Measurements from ENCODE around the gene NAA25.

Gene NAA25

GRCh38 chr12:112130441-112130998 lies 21.9 kb upstream of the NAA25 start:
- DNase-seq (ENCODE audit: insufficient read length) (no peak), FAIRE-seq (peak; percentile 46)

GRCh38 chr12:112126911-112127310 lies 18.3 kb upstream of the NAA25 start:
- DNase-seq (ENCODE audit: insufficient read length) (no peak), FAIRE-seq (no peak)
- no peak for TF ChIP-seq POLR2A (IDR thresholded peaks at IDR 0.05; ENCODE audit: low read depth, low read length)
- TF ChIP-seq TAF1 (IDR thresholded peaks at IDR 0.05; ENCODE audit: borderline replicate concordance, low read depth, low read length): no peak
- TF ChIP-seq POLR2AphosphoS5 (IDR thresholded peaks at IDR 0.05; ENCODE audit: low read depth, low read length): no peak

More at GRCh38 chr12:112130441-112130998, 21.9 kb upstream of the NAA25 start:
- TF ChIP-seq POLR2AphosphoS5 (IDR thresholded peaks at IDR 0.05; ENCODE audit: low read depth, low read length): no peak
- no peak for TF ChIP-seq TAF1 (IDR thresholded peaks at IDR 0.05; ENCODE audit: borderline replicate concordance, low read depth, low read length)
- no peak for TF ChIP-seq POLR2A (IDR thresholded peaks at IDR 0.05; ENCODE audit: low read depth, low read length)

- no peak for FAIRE-seq
- no peak for DNase-seq (ENCODE audit: insufficient read length)
- TF ChIP-seq POLR2A (IDR thresholded peaks at IDR 0.05; ENCODE audit: low read depth, low read length): no peak
- TF ChIP-seq POLR2AphosphoS5 (IDR thresholded peaks at IDR 0.05; ENCODE audit: low read depth, low read length): no peak
- no peak for TF ChIP-seq TAF1 (IDR thresholded peaks at IDR 0.05; ENCODE audit: borderline replicate concordance, low read depth, low read length)
Measured at GRCh38 chr12:112126000-112126438, 17.4 kb upstream of the NAA25 start.

DNA sequence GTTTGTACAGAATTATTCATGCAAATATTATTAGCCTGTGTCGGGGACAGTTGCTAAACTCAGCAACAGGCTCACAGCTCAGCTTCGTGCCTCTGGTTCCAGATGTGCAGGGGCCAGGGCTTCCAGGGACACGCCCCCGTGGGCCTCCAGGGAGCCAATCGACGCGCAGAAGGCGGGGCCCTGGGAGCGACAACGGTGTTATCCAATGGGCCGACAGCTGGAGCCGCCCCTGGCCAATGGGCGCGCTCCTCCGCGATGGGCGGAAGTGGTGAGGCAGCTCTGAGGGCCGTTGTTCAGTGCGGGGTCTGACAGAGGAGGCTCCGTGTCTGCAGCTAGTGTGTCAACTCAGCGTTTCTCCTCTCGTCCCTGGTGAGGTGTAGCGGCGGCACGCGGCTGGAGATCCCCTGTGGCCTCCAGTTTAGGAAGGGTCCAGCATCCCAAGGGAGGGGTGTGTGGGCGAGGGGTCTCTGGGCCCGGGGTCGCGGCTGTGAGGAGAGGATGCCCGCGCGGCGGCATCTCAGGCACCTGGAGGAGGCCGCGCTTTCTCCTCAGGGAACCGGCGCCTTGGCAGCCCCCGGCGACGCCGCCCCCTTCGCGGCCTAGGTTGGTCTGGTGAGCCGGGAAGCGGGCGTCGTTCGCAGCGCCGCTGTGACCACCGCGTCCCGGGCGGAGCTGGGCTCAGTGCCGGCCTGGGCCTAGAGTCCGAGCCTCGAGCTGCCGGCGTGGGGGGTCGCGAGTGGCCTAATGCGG lies 16.8 kb upstream of the NAA25 start, which contains the start of gene TRAFD1:
Gene TRAFD1 (plus strand): TSS at position 311 of the 750 bp plus-strand sequence. CDS start 4,963 bp downstream, outside the sequence.
- DNase-seq (ENCODE audit: insufficient read length) (peak; percentile 98), FAIRE-seq (peak; percentile 98)
- TF ChIP-seq POLR2A (IDR thresholded peaks at IDR 0.05; ENCODE audit: low read depth, low read length) (peak; percentile 99), POLR2AphosphoS5 (IDR thresholded peaks at IDR 0.05; ENCODE audit: low read depth, low read length) (peak; percentile 99), TAF1 (IDR thresholded peaks at IDR 0.05; ENCODE audit: borderline replicate concordance, low read depth, low read length) (peak; percentile 95)

DNA sequence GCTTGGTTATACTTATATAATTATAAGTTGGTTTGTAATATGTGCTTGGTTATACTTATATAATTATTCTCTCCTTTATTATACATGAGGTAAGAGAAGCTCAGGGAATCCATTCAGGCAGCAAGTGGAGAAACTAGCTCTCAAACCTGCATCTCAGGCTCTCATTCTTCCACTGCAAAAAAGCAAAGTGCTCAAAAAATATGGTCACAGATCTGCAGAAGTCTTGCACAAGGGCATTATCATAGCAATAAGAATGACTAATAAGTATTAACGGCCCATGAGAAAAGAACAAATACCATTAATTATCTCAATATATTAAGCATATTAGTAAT lies 16.3 kb upstream of the NAA25 start:
- DNase-seq (ENCODE audit: insufficient read length): no peak
- no peak for FAIRE-seq
- TF ChIP-seq POLR2A (IDR thresholded peaks at IDR 0.05; ENCODE audit: low read depth, low read length) (no peak), TAF1 (IDR thresholded peaks at IDR 0.05; ENCODE audit: borderline replicate concordance, low read depth, low read length) (no peak), POLR2AphosphoS5 (IDR thresholded peaks at IDR 0.05; ENCODE audit: low read depth, low read length) (no peak)

- FAIRE-seq: no peak
- no peak for TF ChIP-seq POLR2A (IDR thresholded peaks at IDR 0.05; ENCODE audit: low read depth, low read length)
- no peak for TF ChIP-seq TAF1 (IDR thresholded peaks at IDR 0.05; ENCODE audit: borderline replicate concordance, low read depth, low read length)
- TF ChIP-seq POLR2AphosphoS5 (IDR thresholded peaks at IDR 0.05; ENCODE audit: low read depth, low read length): no peak
- no peak for DNase-seq (ENCODE audit: insufficient read length)
Measured at GRCh38 chr12:112122823-112123690, 14.5 kb upstream of the NAA25 start.

DNA sequence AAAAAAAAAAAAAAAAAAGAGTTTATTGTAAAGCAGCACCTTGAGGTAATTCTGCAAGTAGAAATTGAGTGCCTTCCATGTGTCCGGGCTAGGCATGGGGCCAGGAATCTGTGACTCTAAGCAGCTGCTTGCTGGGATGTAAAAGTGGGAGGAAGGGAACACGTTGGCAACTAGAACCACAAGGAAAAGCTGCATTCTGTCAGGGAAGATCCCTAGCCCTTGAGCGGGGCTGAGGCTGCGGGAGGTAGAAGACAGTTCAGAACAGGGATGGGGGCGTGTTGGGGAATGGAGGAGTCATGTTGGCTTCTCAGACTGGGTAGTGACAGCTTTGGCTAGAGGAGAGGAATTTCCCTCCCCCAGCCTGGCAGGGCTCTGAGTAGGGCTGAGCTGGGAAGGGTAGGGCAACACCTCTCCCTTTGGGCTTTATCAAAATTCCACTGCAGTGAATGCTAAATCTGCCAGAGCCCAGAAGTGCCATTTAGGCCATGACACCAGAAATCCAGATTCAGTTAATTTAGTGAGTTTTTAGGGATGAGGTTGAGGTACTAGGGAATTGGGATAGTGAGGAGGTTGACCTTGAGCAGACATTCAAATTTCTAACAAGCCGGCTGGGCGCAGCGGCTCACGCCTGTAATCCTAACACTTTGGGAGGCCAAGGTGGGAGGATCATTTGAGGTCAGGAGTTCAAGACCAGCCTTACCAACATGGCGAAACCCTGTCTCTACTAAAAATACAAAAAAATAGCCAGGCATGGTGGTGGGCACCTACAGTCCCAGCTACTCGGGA lies 13.4 kb upstream of the NAA25 start:
- DNase-seq (ENCODE audit: insufficient read length) (no peak), FAIRE-seq (no peak)
- TF ChIP-seq POLR2AphosphoS5 (IDR thresholded peaks at IDR 0.05; ENCODE audit: low read depth, low read length) (no peak), TAF1 (IDR thresholded peaks at IDR 0.05; ENCODE audit: borderline replicate concordance, low read depth, low read length) (no peak), POLR2A (IDR thresholded peaks at IDR 0.05; ENCODE audit: low read depth, low read length) (no peak)

- TF ChIP-seq POLR2A (IDR thresholded peaks at IDR 0.05; ENCODE audit: low read depth, low read length) (no peak), TAF1 (IDR thresholded peaks at IDR 0.05; ENCODE audit: borderline replicate concordance, low read depth, low read length) (no peak), POLR2AphosphoS5 (IDR thresholded peaks at IDR 0.05; ENCODE audit: low read depth, low read length) (no peak)
- no peak for FAIRE-seq
Measured at GRCh38 chr12:112117685-112118084, 9.1 kb upstream of the NAA25 start.

DNA sequence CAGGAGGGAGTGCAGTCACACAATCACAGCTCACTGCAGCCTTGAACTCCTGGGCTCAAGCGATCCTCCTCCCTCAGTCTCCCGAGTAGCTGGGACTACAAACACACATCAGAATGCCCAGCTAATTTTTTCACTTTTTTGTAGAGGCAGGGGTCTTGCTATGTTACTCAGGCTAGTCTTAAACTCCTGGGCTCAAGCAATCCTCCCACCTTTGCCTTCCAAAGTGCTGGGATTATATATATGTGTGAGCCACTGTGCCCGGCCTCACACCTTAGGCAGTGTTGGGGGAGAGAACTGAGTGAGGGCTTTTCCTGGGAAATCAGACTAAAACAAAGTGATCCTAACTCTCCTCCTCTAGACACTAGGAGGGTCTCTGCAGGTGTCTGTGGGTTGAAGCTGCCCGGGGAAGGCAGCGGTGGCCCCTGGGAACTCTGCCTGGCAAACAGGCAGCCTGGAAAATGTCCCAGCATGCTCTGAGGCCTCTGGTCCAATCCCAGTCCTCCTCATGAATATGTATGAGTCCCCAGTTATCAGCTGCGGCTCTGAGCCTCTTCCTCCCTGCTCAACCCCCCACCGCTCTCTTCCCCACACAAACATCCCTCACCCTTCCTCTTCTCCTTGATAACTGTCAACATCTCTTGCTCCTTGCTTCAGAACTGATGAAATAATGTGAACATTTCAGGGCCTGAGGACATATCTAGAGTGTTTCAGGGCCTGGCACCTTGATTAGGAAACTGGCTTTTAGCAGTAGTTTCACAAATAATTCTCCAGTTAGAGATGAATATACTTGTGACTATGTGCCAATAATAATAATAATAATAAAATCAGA lies 7.9 kb upstream of the NAA25 start:
- TF ChIP-seq POLR2A (IDR thresholded peaks at IDR 0.05; ENCODE audit: low read depth, low read length): no peak
- TF ChIP-seq TAF1 (IDR thresholded peaks at IDR 0.05; ENCODE audit: borderline replicate concordance, low read depth, low read length): no peak
- no peak for TF ChIP-seq POLR2AphosphoS5 (IDR thresholded peaks at IDR 0.05; ENCODE audit: low read depth, low read length)
- no peak for FAIRE-seq

More at GRCh38 chr12:112117685-112118084, 9.1 kb upstream of the NAA25 start:
- no peak for DNase-seq (ENCODE audit: insufficient read length)

More for the DNA sequence above, 7.9 kb upstream of the NAA25 start:
- no peak for DNase-seq (ENCODE audit: insufficient read length)

Measured in GM12892 (cell line).